ENCODE measurements around the gene MGARP. TPM values are rescaled to one million over a fixed set of nuclear protein-coding genes. Genes with fewer than 3 reads are reported as not detected.

The MGARP gene
- total RNA-seq, 2 donors from 2014 or later: 4.2 to 8.9 TPM

DNA sequence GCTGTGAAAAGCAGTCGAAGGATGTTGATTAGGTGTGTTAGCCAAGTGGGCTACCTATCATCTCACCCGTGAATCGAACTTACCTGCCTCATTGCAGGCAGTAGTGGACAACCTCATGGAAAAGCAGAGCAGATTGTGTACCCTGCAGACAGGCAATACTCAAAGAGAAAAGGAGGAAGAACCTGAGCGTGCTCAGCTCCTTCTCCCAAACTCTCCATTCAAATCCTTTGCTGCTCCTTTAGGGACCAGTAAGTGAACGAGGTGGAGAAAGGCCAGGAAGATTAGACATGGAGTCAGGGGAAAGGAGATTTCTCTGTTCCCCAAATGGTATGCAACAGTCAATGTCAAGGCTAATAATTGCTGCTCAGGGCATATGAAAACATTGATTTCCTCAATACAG is 57.8 kb downstream of the MGARP start:
- H3K4me3 ChIP-seq: no peak overlapping the region
- H3K36me3 ChIP-seq: no peaks in the 10 kb centered on the region
- H3K9me3 ChIP-seq: no peaks in the 10 kb centered on the region
- no peaks in the 10 kb centered on the region for H3K27me3 ChIP-seq (replicated peaks; ENCODE audit: insufficient read depth)
- ATAC-seq (ENCODE audit: insufficient number of reproducible peaks, low FRiP score, low read depth): no peak
- no peak for DNase-seq (ENCODE audit: low spot score)
- H3K4me1 ChIP-seq (ENCODE audit: control insufficient read depth in 1 of 2, low read depth in 2 of 2): no peaks in the 10 kb centered on the region
- no peak for TF ChIP-seq CTCF (IDR thresholded peaks at IDR 0.05)
- no peak overlapping the region for H3K27ac ChIP-seq

GRCh38 chr4:139221687-139222086 is 58.3 kb downstream of the MGARP start:
- Histone ChIP-seq H3K4me3 (no peak overlapping the region), H3K27ac (no peak overlapping the region), H3K9me3 (no peaks in the 10 kb centered on the region), H3K27me3 (replicated peaks; ENCODE audit: insufficient read depth) (no peaks in the 10 kb centered on the region), H3K36me3 (no peaks in the 10 kb centered on the region), H3K4me1 (ENCODE audit: control insufficient read depth in 1 of 2, low read depth in 2 of 2) (no peaks in the 10 kb centered on the region)
- DNase-seq (ENCODE audit: low spot score): no peak
- TF ChIP-seq CTCF (IDR thresholded peaks at IDR 0.05): no peak
- no peak for ATAC-seq (ENCODE audit: insufficient number of reproducible peaks, low FRiP score, low read depth)

- Histone ChIP-seq H3K4me3 (no peak overlapping the region), H3K36me3 (no peaks in the 10 kb centered on the region), H3K27ac (no peak overlapping the region), H3K4me1 (ENCODE audit: control insufficient read depth in 1 of 2, low read depth in 2 of 2) (no peaks in the 10 kb centered on the region), H3K9me3 (no peaks in the 10 kb centered on the region), H3K27me3 (replicated peaks; ENCODE audit: insufficient read depth) (no peaks in the 10 kb centered on the region)
- TF ChIP-seq CTCF (IDR thresholded peaks at IDR 0.05): no peak
- no peak for ATAC-seq (ENCODE audit: insufficient number of reproducible peaks, low FRiP score, low read depth)
- DNase-seq (ENCODE audit: low spot score): no peak
Measured at GRCh38 chr4:139219450-139220055, 60.5 kb downstream of the MGARP start.

Other genes starting within 250 kb of the MGARP start
- 100 to 1,000 TPM in 1 of 2 donors, 10 to 100 TPM in 1; 80.6 to 111 TPM for gene ELF2, start 103.0 kb downstream of the MGARP start, total RNA-seq
- 10 to 100 TPM; 24.4 to 41.0 TPM for gene NAA15, start 21.3 kb upstream of the MGARP start, total RNA-seq
- 10 to 100 TPM; 12.3 to 16.4 TPM for gene NDUFC1, start 22.3 kb upstream of the MGARP start, total RNA-seq
- 10 to 100 TPM in 1 of 2 donors, 1 to 10 TPM in 1; 8.7 to 14.2 TPM for gene RAB33B, start 173.9 kb upstream of the MGARP start, total RNA-seq

Measured in thoracic aorta (tissue), 2 donors.